ENCODE measurements around the gene VENTX. TPM values are rescaled to one million over a fixed set of nuclear protein-coding genes. Genes with fewer than 3 reads are reported as not detected.

VENTX gene
- total and polyA plus RNA-seq, 8 donors, result 0.15 to 3.2 (median 0.51) TPM; not detected in 2

DNA sequence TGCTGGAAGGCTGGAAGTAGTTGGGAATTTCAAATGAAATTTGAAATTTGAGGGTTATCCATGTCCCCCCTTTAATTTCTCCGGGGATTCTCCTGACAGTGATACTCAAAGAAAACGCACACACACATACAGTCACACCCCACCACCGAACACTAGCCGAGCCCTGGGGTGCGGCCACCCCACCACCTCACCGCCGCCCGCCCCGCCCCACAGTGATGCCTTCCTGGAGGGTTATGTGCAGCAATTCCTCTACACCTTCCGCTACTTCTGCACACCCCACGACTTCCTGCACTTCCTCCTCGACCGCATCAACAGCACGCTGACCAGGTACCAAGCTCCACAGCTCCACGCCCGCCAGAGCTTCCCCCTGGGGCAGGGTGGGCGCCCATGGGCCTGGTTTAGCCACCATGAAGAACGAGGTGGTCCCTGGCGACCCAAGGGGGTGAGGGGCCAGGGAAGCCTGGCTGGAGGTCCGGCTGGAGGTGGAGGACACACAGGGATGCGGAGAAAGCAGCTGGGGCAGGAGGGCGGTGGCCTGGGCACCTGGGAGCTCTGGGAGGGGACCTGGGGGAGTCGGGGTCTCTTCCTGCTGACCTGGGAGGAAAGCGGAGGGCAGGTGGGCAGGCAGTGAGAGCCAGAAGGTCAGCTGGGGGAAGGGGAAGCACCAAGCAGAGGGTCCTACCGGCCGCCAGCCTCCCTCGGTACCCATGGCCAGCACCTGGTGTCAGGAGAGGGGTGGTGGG is 27.1 kb upstream of the VENTX start:
- no peaks in the 10 kb centered on the region for H3K9me3 ChIP-seq
- no peak for DNase-seq
- intact Hi-C loops (cut with DNase I; ENCODE audit: low total_unique reads), result no loop called here
- WGBS, 5 donors, result 69 to 84% (median 80%) methylated on average over 21 to 27 of the region's 27 CpGs
- peaks cover 0 to 43% (median 0%) of the 10 kb centered on the region in 3 donors for H3K27me3 ChIP-seq
- H3K36me3 ChIP-seq, result no peaks in the 10 kb centered on the region
- no peaks in the 10 kb centered on the region for H3K4me1 ChIP-seq
- H3K27ac ChIP-seq, result no peak overlapping the region
- no peak overlapping the region for H3K4me3 ChIP-seq
- TF ChIP-seq POLR2AphosphoS5 (IDR thresholded peaks at IDR 0.05) (no peak), POLR2A (IDR thresholded peaks at IDR 0.05) (no peak), EP300 (IDR thresholded peaks at IDR 0.05) (no peak)
- TF ChIP-seq, protein P1, sequence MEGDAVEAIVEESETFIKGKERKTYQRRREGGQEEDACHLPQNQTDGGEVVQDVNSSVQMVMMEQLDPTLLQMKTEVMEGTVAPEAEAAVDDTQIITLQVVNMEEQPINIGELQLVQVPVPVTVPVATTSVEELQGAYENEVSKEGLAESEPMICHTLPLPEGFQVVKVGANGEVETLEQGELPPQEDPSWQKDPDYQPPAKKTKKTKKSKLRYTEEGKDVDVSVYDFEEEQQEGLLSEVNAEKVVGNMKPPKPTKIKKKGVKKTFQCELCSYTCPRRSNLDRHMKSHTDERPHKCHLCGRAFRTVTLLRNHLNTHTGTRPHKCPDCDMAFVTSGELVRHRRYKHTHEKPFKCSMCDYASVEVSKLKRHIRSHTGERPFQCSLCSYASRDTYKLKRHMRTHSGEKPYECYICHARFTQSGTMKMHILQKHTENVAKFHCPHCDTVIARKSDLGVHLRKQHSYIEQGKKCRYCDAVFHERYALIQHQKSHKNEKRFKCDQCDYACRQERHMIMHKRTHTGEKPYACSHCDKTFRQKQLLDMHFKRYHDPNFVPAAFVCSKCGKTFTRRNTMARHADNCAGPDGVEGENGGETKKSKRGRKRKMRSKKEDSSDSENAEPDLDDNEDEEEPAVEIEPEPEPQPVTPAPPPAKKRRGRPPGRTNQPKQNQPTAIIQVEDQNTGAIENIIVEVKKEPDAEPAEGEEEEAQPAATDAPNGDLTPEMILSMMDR (IDR thresholded peaks at IDR 0.05), result no peak

DNA sequence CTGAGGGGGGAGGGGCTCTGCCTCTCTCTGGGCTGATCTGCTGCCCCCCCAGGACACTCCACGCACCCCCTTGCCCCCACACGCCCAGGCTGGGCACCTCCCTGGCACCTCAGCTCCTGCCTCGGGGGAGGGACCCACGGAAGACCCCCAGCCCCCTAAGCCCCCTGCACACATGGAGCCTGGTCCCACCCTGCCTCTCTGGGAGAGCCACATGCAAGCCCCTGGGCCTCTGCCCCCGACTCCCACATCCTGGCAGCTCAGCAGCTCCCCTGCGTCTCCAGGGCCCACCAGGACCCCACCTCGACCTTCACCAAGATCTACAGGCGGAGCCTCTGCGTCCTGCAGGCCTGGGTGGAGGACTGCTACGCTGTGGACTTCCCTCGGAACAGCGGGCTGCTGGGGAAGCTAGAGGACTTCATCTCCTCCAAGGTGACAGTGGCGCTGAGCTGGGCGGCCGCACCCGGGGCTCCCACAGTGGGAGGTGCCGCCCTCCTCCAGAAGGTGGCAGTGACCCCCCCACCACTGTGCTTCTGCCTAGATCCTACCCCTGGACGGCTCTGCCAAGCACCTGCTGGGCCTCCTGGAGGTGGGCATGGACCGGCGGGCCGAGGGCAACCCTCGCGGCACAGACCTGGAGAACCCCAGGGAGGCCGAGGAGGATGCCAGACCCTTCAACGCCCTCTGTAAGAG is 26.4 kb upstream of the VENTX start:
- intact Hi-C loops (cut with DNase I; ENCODE audit: low total_unique reads), result no loop called here
- Histone ChIP-seq H3K9me3 (no peaks in the 10 kb centered on the region), H3K4me3 (no peak overlapping the region), H3K36me3 (no peaks in the 10 kb centered on the region), H3K27me3 (peaks cover 0 to 43% (median 0%) of the 10 kb centered on the region in 3 donors), H3K27ac (no peak overlapping the region), H3K4me1 (no peaks in the 10 kb centered on the region)
- DNase-seq, result no peak
- WGBS, 5 donors, result 79 to 88% (median 83%) methylated on average over 3 to 25 of the region's 25 CpGs
- TF ChIP-seq POLR2AphosphoS5 (IDR thresholded peaks at IDR 0.05), result no peak
- no peak for TF ChIP-seq EP300 (IDR thresholded peaks at IDR 0.05)
- TF ChIP-seq, protein P1 (IDR thresholded peaks at IDR 0.05), result no peak
- TF ChIP-seq POLR2A (IDR thresholded peaks at IDR 0.05), result no peak

DNA sequence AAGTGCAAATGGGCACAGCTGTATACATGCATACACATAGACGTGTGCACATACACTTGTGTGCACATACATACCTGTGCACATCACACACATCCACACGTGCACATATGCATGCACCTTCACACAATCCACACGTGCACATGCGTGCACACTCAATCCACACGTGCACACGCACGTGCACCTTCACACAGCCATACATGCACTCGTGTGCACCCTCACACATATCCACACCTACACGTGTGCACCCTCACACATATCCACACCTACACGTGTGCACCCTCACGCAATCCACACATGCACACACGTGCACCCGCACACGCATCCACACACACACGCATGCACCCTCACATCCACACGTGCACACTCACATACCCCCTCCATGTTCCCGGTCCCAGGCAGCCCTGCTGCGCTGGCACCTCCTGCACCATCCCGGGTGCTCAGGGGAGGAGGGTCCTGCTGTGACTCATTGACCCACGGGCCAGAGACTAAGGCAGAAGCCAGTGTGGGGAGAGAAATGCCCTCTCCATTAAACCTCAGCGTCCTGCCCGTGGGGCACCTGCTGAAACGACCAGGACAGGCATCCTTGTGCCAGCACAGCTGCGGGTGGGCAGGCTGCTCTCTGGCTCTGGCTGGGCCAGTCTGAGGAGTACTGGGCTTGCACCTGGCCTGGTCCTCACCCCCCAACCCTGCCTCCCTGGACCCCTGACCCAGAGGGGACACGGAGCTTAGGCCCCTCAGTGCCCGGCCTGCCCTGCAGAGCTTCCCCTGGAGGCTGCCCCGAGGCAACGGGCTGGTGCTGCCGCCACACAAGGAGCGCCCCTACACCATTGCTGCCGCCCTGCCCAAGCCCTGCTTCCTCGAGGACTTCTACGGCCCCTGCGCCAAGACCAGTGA is 25.4 kb upstream of the VENTX start:
- Histone ChIP-seq H3K27ac (no peak overlapping the region), H3K4me3 (no peak overlapping the region), H3K36me3 (no peaks in the 10 kb centered on the region), H3K9me3 (no peaks in the 10 kb centered on the region), H3K4me1 (no peaks in the 10 kb centered on the region), H3K27me3 (peaks cover 0 to 48% (median 0%) of the 10 kb centered on the region in 3 donors)
- DNase-seq, result no peak
- 87 to 91% (median 89%) methylated on average over 21 to 34 of the region's 34 CpGs for WGBS, 5 donors
- TF ChIP-seq EP300 (IDR thresholded peaks at IDR 0.05), result no peak
- no peak for TF ChIP-seq POLR2AphosphoS5 (IDR thresholded peaks at IDR 0.05)
- TF ChIP-seq POLR2A (IDR thresholded peaks at IDR 0.05), result no peak
- TF ChIP-seq, protein P1 (IDR thresholded peaks at IDR 0.05), result no peak
- intact Hi-C loops (cut with DNase I; ENCODE audit: low total_unique reads), result no loop called here

DNA sequence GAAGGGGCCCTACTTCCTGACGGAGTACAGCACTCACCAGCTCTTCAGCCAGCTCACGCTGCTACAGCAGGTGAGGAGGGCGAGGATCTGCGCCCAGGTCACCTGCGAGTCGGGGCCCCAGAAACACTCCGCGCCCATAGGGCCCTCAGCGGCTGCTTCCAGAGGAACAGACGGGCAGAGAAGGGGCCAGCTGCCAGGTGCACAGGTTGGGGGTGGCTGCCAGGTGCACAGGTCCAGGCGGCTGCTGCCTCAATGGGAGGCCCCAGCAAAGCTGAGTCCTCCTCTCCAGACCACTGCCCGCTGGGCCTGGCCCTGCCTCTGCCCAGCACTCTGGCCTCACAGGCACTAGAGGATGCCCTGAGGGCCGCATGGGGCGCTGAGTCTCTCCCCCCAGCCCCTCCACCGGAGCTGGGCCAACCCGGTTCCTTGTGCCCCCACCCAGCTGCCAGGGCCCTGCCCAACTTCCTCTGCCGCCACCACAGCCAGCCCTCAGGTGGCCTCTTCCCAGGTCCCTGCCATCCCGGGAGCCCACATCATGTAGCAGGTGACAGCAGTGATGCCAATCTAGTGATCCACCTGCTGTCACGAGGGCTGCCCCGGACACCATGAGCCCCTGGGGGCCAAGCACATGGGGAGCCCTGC is 24.7 kb upstream of the VENTX start:
- Histone ChIP-seq H3K4me3 (no peak overlapping the region), H3K4me1 (no peaks in the 10 kb centered on the region), H3K27me3 (peaks cover 0 to 51% (median 0%) of the 10 kb centered on the region in 3 donors), H3K27ac (no peak overlapping the region), H3K9me3 (no peaks in the 10 kb centered on the region), H3K36me3 (no peaks in the 10 kb centered on the region)
- TF ChIP-seq EP300 (IDR thresholded peaks at IDR 0.05), result no peak
- TF ChIP-seq, protein P1 (IDR thresholded peaks at IDR 0.05), result no peak
- 86 to 90% (median 89%) methylated on average over 11 to 20 of the region's 20 CpGs for WGBS, 5 donors
- intact Hi-C loops (cut with DNase I; ENCODE audit: low total_unique reads), result no loop called here
- DNase-seq, result no peak
